IMR-90 (cell line): ENCODE measurements around the gene ZEB2. TPM values are rescaled to one million over a fixed set of nuclear protein-coding genes. Genes with fewer than 3 reads are reported as not detected.

ENCODE experiments used
- ATAC-seq: fragments of 200-7000 bp; cut with Tn5 transposase; 2 replicates; pipeline ENCODE4 v1.9.1; 2020; ENCODE audit warnings: low read depth, mild to moderate bottlenecking, moderate library complexity
- BruUV-seq: library from RNA; stranded (reverse); fragments of 400-500 nt; replicated peaks from 2 replicates; lab custom pipeline; 2021; lab: Mats Ljungman, UMichigan
- CTCF ChIA-PET: fragments of 300-600 bp; formaldehyde crosslinking; extraction: SDS; loops from one replicate; lab custom pipeline; 2021; ENCODE audit warnings: antibody characterized with exemption; lab: Yijun Ruan, JAX
- POLR2A ChIA-PET: fragments of 300-600 bp; sonication (Branson Sonifier 250); formaldehyde crosslinking; loops from one replicate; lab custom pipeline; 2022; ENCODE audit warnings: antibody characterized with exemption; ENCODE audit not compliant: unreplicated experiment; lab: Charles Lee
- DNase-seq: peaks from one replicate; pipeline ENCODE4 v3.0.0; 2013
- H2AFZ ChIP-seq: replicated peaks from 2 replicates; pipeline ENCODE3; 2013; ENCODE audit warnings: low read length, mild to moderate bottlenecking; ENCODE audit not compliant: poor library complexity
- H2AK5ac ChIP-seq: 2 replicates; pipeline ENCODE4 v1.6.1; 2013; ENCODE audit warnings: low read depth, low read length, inconsistent platforms
- H2AK9ac ChIP-seq: replicated peaks from 2 replicates; pipeline ENCODE3; 2013; ENCODE audit warnings: mild to moderate bottlenecking, low read depth, low read length, moderate library complexity; ENCODE audit not compliant: poor library complexity
- H2BK120ac ChIP-seq: 2 replicates; pipeline ENCODE4 v1.6.1; 2013; ENCODE audit warnings: low read depth, low read length, inconsistent platforms
- H2BK15ac ChIP-seq: 3 replicates; pipeline ENCODE4 v1.6.1; 2013; ENCODE audit warnings: low read depth, low read length, inconsistent platforms
- H2BK20ac ChIP-seq: 2 replicates; pipeline ENCODE4 v1.6.1; 2013; ENCODE audit warnings: low read depth, mild to moderate bottlenecking, inconsistent platforms, low read length, moderate library complexity
- H2BK5ac ChIP-seq: 2 replicates; pipeline ENCODE4 v1.6.1; 2013; ENCODE audit warnings: mild to moderate bottlenecking, low read depth, low read length, inconsistent platforms; ENCODE audit not compliant: poor library complexity, severe bottlenecking
- H3K14ac ChIP-seq: replicated peaks from 2 replicates; pipeline ENCODE4 v1.6.1; 2013; ENCODE audit warnings: low read depth, low read length, inconsistent platforms
- H3K18ac ChIP-seq: 2 replicates; pipeline ENCODE4 v1.6.1; 2013; ENCODE audit warnings: low read depth, low read length, control low read depth
- H3K23ac ChIP-seq: 2 replicates; pipeline ENCODE4 v1.6.1; 2013; ENCODE audit warnings: low read depth, low read length, inconsistent platforms
- H3K27ac ChIP-seq: 2 replicates; pipeline ENCODE4 v1.5.1; 2013; ENCODE audit warnings: mild to moderate bottlenecking, control low read depth, low read length; ENCODE audit not compliant: insufficient read depth
- H3K27me3 ChIP-seq: 2 replicates; pipeline ENCODE4 v1.6.1; 2013; ENCODE audit warnings: low read length; ENCODE audit not compliant: control insufficient read depth, insufficient read depth
- H3K36me3 ChIP-seq: 2 replicates; pipeline ENCODE4 v1.6.1; 2013; ENCODE audit warnings: low read length, mixed read lengths; ENCODE audit not compliant: control insufficient read depth, insufficient read depth
- H3K4ac ChIP-seq: 2 replicates; pipeline ENCODE4 v1.6.1; 2013; ENCODE audit warnings: low read depth, low read length, inconsistent platforms
- H3K4me1 ChIP-seq: 2 replicates; pipeline ENCODE4 v1.6.1; 2013; ENCODE audit warnings: low read length, mixed read lengths; ENCODE audit not compliant: control insufficient read depth, insufficient read depth
- H3K4me2 ChIP-seq: 2 replicates; pipeline ENCODE4 v1.6.1; 2013; ENCODE audit warnings: low read depth, mild to moderate bottlenecking, control low read depth, low read length, moderate library complexity
- H3K4me3 ChIP-seq: 2 replicates; pipeline ENCODE4 v1.5.1; 2013; ENCODE audit warnings: low read depth, mild to moderate bottlenecking, control low read depth, low read length, moderate library complexity; ENCODE audit not compliant: insufficient read depth
- H3K56ac ChIP-seq: 2 replicates; pipeline ENCODE4 v1.6.1; 2013; ENCODE audit warnings: low read length, inconsistent platforms; ENCODE audit not compliant: insufficient read depth; ENCODE audit errors: extremely low read depth
- H3K79me1 ChIP-seq, 2 experiments: 2 replicates each; pipeline ENCODE4 v1.6.1; 2013; ENCODE audit warnings: low read length in 2 of 2, inconsistent platforms in 1 of 2, low read depth in 1 of 2
- H3K9ac ChIP-seq: 2 replicates; pipeline ENCODE4 v1.6.1; 2013; ENCODE audit warnings: low read depth, low read length, control low read depth
- H3K9me1 ChIP-seq: 2 replicates; pipeline ENCODE4 v1.6.1; 2013; ENCODE audit warnings: low read length, inconsistent platforms; ENCODE audit not compliant: insufficient read depth
- H3K9me3 ChIP-seq: 2 replicates; pipeline ENCODE4 v1.6.1; 2013; ENCODE audit warnings: low read length; ENCODE audit not compliant: control insufficient read depth, insufficient read depth
- H4K20me1 ChIP-seq: 2 replicates; pipeline ENCODE4 v1.6.1; 2013; ENCODE audit warnings: low read length, inconsistent platforms; ENCODE audit not compliant: insufficient read depth
- H4K5ac ChIP-seq: 2 replicates; pipeline ENCODE4 v1.6.1; 2013; ENCODE audit warnings: mild to moderate bottlenecking, low read depth, low read length, control low read depth
- H4K8ac ChIP-seq, 2 experiments: 2 replicates each; pipeline ENCODE4 v1.6.1; 2013; ENCODE audit warnings: low read depth in 2 of 2, low read length in 2 of 2, control low read depth in 1 of 2, inconsistent platforms in 1 of 2
- H4K91ac ChIP-seq: 2 replicates; pipeline ENCODE4 v1.6.1; 2013; ENCODE audit warnings: low read depth, low read length, inconsistent platforms; ENCODE audit not compliant: insufficient read depth
- BHLHE40 ChIP-seq: fragments of 150-350 bp; IDR thresholded peaks from 2 replicates; pipeline ENCODE4 v1.6.1; 2016; ENCODE audit warnings: mild to moderate bottlenecking, low read depth, low read length
- CEBPB ChIP-seq: IDR thresholded peaks from 2 replicates; pipeline ENCODE4 v1.6.1; 2012; ENCODE audit warnings: low read depth, low read length, improper control_type of control experiment
- CHD1 ChIP-seq: IDR thresholded peaks from 2 replicates; pipeline ENCODE4 v1.6.1; 2012; ENCODE audit warnings: low read depth, low read length, improper control_type of control experiment
- MXI1 ChIP-seq: IDR thresholded peaks from 2 replicates; pipeline ENCODE4 v1.6.1; 2012; ENCODE audit warnings: low read depth, mild to moderate bottlenecking, low read length, moderate library complexity, borderline replicate concordance
- NFE2L2 ChIP-seq: fragments of 150-350 bp; IDR thresholded peaks from 2 replicates; pipeline ENCODE4 v1.6.1; 2016; ENCODE audit warnings: low read depth, mild to moderate bottlenecking, low read length
- RCOR1 ChIP-seq: IDR thresholded peaks from 2 replicates; pipeline ENCODE4 v1.6.1; 2012; ENCODE audit warnings: mild to moderate bottlenecking, low read length, improper control_type of control experiment; ENCODE audit not compliant: insufficient replicate concordance
- RFX5 ChIP-seq: IDR thresholded peaks from 2 replicates; pipeline ENCODE4 v1.8.0; 2012; ENCODE audit warnings: low read depth, mild to moderate bottlenecking, low read length, moderate library complexity
- SMC3 ChIP-seq: fragments of 150-350 bp; IDR thresholded peaks from 2 replicates; pipeline ENCODE4 v1.6.1; 2016; ENCODE audit warnings: low read depth, mild to moderate bottlenecking, antibody characterized with exemption, low read length, moderate library complexity
- USF2 ChIP-seq: fragments of 150-350 bp; IDR thresholded peaks from 2 replicates; pipeline ENCODE4 v1.6.1; 2017; ENCODE audit warnings: mild to moderate bottlenecking, antibody characterized with exemption, low read length, low read depth
- WGBS, 2 experiments: methylation state at CpG; one replicate each; pipeline versions ENCODE4 v1.1.5 to v1.1.7; 2013; ENCODE audit warnings: missing lambda C conversion rate in 2 of 2; ENCODE audit not compliant: insufficient read length in 1 of 2; ENCODE audit errors: extremely low coverage in 2 of 2; 5-methylcytosine and 5-hydroxymethylcytosine counted together
- dilution Hi-C: fragments of 300-500 bp; cut with HindIII; formaldehyde crosslinking; loops from one replicate; pipeline ENCODE4 v1.14.3; 2018; ENCODE audit warnings: low sequenced_read_pairs; ENCODE audit not compliant: unreplicated experiment
- in situ Hi-C: fragments of 300-500 bp; cut with MboI; formaldehyde crosslinking; loops from 3 replicates; pipeline ENCODE4 v1.14.3; 2019; ENCODE audit warnings: low sequenced_read_pairs, inconsistent platforms, mixed read lengths
- intact Hi-C: fragments of 100-400 bp; cut with micrococcal nuclease; formaldehyde crosslinking; loops from 2 replicates; pipeline ENCODE4 v1.10.0; 2022
- polyA plus RNA-seq, 3 experiments: library from polyadenylated mRNA; depleted of rRNA; stranded (reverse); fragments of >200 nt; gene quantifications; 2 replicates each; pipeline ENCODE4 v1.2.3, GENCODE V29; 2012; ENCODE audit warnings: low replicate concordance in 1 of 3
- total RNA-seq: library from RNA; depleted of rRNA; stranded (reverse); fragments of >200 nt; gene quantifications from 2 replicates; pipeline ENCODE4 v1.2.3, GENCODE V29; 2012
- TF ChIP-seq, protein P1 (sequence below): conservative IDR thresholded peaks from 2 replicates; pipeline ENCODE4 v1.5.1; 2012; ENCODE audit warnings: mild to moderate bottlenecking, low read depth, low read length, improper control_type of control experiment
- TF ChIP-seq, protein P2 (sequence below): fragments of 150-350 bp; IDR thresholded peaks from 2 replicates; pipeline ENCODE4 v1.6.1; 2016; ENCODE audit warnings: low read depth, mild to moderate bottlenecking, low read length, moderate library complexity, borderline replicate concordance

Gene ZEB2
- total and polyA plus RNA-seq, 2 of the 4 experiments (the other 2 are of a cell fraction) = 22.4 to 50.9 TPM

- WGBS, 2 experiments = no CpG with 5 or more reads among the region's 4 CpGs
- POLR2A ChIA-PET = no interaction called here
- H2BK120ac ChIP-seq = no peak overlapping the region
- H2BK5ac ChIP-seq = no peak overlapping the region
- H4K91ac ChIP-seq = no peak overlapping the region
- H3K4me2 ChIP-seq = no peak overlapping the region
- no peaks in the 10 kb centered on the region for H3K9me3 ChIP-seq
- no peak overlapping the region for H3K4me3 ChIP-seq
- no peak overlapping the region for H2AFZ ChIP-seq
- dilution Hi-C loops (no loop called here), in situ Hi-C loops (no loop called here), intact Hi-C loops (no loop called here)
- TF ChIP-seq NFE2L2 (no peak), USF2 (no peak), CHD1 (no peak), RCOR1 (no peak), SMC3 (no peak), CEBPB (no peak), RFX5 (no peak), MXI1 (no peak), BHLHE40 (no peak)
- TF ChIP-seq, protein P1, sequence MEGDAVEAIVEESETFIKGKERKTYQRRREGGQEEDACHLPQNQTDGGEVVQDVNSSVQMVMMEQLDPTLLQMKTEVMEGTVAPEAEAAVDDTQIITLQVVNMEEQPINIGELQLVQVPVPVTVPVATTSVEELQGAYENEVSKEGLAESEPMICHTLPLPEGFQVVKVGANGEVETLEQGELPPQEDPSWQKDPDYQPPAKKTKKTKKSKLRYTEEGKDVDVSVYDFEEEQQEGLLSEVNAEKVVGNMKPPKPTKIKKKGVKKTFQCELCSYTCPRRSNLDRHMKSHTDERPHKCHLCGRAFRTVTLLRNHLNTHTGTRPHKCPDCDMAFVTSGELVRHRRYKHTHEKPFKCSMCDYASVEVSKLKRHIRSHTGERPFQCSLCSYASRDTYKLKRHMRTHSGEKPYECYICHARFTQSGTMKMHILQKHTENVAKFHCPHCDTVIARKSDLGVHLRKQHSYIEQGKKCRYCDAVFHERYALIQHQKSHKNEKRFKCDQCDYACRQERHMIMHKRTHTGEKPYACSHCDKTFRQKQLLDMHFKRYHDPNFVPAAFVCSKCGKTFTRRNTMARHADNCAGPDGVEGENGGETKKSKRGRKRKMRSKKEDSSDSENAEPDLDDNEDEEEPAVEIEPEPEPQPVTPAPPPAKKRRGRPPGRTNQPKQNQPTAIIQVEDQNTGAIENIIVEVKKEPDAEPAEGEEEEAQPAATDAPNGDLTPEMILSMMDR = no peak
- TF ChIP-seq, protein P2, sequence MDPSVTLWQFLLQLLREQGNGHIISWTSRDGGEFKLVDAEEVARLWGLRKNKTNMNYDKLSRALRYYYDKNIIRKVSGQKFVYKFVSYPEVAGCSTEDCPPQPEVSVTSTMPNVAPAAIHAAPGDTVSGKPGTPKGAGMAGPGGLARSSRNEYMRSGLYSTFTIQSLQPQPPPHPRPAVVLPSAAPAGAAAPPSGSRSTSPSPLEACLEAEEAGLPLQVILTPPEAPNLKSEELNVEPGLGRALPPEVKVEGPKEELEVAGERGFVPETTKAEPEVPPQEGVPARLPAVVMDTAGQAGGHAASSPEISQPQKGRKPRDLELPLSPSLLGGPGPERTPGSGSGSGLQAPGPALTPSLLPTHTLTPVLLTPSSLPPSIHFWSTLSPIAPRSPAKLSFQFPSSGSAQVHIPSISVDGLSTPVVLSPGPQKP = no peak
- no peak overlapping the region for H3K4ac ChIP-seq
- H2BK20ac ChIP-seq = no peak overlapping the region
- no TSS peak for BruUV-seq
- H3K18ac ChIP-seq = no peak overlapping the region
- peaks cover 3% of the 10 kb centered on the region for H3K4me1 ChIP-seq
- no peak overlapping the region for H2AK5ac ChIP-seq
- H3K27ac ChIP-seq = no peak overlapping the region
- no peak overlapping the region for H2AK9ac ChIP-seq
- H4K5ac ChIP-seq = no peak overlapping the region
- H3K27me3 ChIP-seq = no peaks in the 10 kb centered on the region
- H3K36me3 ChIP-seq = peaks cover 2% of the 10 kb centered on the region; the same call in 1 of the 2 replicates
- ATAC-seq (no peak), DNase-seq (no peak)
- no peak overlapping the region for H4K8ac ChIP-seq
- peaks cover 45 to 56% of the 10 kb centered on the region in 2 experiments for H3K79me1 ChIP-seq
- H3K23ac ChIP-seq = no peak overlapping the region
- H4K20me1 ChIP-seq = no peaks in the 10 kb centered on the region
- CTCF ChIA-PET = interaction anchor here (0.6 kb wide), 1 partner anchor 13 kb away, joined by 3 read pairs; no protein-coding TSS in a partner anchor
- H3K9ac ChIP-seq = no peak overlapping the region
- H3K9me1 ChIP-seq = peaks cover 7% of the 10 kb centered on the region
- H3K56ac ChIP-seq = no peak overlapping the region
- H3K14ac ChIP-seq = no peak overlapping the region
- H2BK15ac ChIP-seq = no peak overlapping the region
Observed at GRCh38 chr2:144447535-144447934, 72.4 kb downstream of the ZEB2 start.
